Endothelial cell of hepatic sinusoid (primary cell): ENCODE data around the gene PNLIPRP1.

ENCODE experiments used
- in situ Hi-C: cut with HindIII; loops from 2 replicates; pipeline ENCODE4 v1.10.0; 2017; ENCODE audit warnings: low sequenced_read_pairs

Gene PNLIPRP1

DNA sequence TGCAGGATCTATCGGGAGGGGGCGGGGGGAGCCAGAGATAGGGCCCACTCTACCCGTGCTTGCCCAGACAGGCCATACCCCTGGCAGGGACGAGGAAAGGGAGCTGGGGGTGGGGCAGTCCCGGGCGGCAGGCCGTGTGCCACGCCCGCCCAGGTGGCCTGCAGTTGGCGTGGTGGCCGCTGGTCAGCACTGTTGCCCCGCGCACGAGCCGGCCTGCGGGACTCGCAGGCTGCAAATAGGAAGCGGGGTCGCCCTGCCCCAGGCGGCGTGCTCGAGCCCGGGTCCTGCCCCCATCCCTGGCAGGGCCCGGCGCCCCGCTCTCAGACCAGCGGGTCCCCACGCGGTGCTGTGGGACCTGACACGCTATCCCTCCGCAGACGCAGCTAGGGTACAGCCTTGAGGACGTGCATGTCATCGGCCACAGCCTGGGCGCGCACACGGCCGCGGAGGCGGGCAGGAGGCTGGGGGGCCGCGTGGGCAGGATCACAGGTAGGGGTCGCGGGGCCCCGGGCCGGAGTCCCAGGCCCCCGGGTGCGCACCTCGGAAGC, 36.7 kb downstream of the PNLIPRP1 start:
- in situ Hi-C loops, result no loop called here

DNA sequence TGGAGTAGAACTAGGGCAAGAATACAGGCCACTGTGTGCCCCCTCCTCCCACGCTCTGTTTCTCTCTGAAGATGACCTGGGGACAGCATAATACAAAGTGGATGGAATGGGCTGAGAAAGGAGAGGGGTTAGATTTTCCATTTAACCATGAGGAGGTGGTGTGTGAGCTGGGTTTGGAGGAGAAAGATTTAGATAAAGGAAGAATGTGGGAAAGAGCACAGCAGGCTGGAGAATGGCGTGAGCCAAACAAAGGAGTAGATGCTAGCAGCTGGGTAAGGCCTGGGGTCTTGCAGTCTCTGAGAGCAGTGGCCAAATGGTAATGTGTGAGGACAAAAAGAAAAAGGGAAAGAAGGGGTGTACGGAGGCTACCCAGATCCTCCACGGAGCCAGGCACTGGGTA, 38.6 kb downstream of the PNLIPRP1 start:
- in situ Hi-C loops, result no loop called here

DNA sequence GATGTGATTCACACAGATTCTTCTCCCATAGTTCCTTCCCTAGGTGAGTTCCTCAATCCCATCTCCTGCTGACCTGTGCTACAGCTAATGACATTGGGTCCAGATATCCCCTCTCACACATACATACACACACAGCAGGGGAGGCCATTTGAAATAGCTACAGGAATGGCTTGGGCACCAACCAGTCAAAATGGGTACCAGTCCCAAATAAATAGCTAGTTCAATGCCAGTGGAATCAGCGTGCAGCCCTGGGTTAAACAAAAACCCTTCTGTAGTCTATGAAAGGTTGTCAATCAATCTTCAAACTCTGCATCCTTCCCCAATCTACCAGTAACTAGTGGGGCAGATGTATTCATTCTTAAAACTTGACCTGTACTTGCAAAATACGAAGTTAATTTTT, 39.3 kb downstream of the PNLIPRP1 start:
- in situ Hi-C loops, result no loop called here

DNA sequence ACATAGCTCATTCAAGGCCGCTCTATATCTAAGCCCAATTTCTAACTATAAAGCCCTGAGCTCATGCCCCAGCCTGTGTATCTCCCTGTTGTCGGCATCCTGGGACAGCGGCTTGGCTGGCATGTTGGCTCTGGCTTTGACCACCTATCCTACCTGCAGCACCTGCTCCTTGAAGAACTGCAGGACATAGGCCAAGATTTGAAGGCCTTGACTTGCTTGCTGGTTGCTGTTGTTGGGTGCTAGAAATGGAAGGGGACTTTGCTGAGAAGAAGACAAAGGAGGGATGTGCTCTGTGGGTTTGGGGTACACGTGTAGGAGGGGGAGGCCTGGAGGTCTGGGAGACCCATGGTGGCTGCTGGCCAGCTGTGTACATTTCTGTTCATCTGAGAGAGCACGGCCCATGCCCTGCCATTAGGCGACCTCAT, 41.1 kb downstream of the PNLIPRP1 start:
- in situ Hi-C loops, result no loop called here

DNA sequence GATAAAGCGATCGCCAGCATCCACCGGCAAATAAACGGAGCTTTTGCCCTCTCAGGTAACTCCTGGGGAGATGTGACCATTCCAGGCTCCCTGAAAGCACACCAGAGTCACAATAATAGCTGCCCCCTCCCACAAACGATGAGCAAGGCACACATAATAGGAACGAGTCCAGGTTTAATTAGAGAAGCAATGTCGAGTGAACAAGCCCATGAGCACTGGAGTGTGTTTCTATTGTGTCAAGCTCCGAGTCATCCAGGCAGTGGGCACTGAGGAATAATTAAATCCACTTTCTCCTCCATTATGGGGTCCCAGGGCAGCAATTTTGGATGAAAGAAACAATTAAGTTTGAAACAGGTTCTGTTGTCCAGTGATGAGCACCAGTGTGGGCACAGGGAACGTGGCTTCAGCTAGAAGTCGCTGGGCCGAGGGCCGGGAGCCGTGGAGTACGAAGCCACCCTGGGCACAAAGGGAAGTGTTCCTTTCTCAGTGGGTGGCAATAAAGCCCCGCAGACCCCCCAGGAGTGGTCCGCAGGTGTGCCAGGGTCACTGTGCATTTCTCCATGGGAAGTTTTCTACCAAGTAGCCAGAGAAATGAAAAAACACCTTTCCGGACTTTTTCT, 41.9 kb downstream of the PNLIPRP1 start:
- in situ Hi-C loops, result no loop called here

DNA sequence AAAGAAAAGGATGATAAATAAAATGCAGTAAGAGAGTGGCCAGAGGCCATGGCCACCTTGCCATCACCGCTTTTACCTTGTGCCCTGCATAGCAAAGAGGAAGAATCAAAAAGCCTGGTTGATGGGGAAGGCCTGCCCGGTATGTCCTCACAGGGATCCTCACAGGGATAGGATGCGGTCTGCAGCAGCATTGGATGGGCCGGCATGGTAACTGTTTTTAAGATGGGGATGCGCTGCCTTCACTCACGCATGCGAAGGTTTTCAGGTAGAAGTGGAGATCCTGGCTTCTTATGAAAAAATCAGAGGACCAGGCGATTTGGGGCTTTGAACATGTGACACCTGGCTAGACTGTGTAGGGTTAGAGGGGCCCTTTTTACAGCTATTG, 42.4 kb downstream of the PNLIPRP1 start:
- in situ Hi-C loops, result no loop called here

DNA sequence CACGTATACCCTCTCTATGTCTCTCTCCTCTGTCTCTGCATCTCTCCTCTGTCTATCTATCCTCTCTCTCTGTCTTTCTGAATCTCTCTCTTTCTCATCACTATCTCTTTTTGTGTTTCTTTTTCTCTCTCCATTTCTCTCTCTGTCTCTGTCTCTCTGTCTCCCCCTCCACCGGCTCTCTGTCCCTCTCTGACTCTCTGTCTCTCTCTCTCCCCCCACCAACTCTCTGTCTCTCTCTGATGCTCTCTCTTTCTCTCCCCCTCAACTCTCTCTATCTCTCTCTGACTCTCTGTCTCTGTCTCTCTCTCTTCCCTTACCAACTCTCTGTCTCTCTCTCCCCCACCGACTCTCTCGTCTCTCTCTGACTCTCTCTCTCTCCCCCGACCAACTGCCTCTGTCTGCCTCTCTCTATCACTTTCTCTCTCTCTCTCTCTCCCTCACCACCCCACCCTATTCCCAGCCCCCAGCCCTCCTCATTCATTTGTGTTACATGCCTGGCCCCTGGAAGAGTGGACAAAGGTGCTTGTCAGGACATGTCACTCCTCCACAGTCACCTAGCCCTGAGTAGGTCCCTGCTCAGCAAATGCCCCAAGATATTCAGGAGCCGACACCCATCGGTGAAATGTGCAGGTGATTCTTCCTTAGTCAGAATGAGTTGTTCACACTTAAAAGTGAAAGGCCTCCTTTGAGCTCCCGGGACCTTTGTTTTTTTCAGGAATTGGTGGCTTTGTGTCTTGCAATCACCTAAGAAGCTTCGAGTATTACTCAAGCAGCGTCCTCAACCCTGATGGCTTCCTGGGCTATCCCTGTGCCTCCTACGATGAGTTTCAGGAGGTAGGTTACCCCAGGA, 43.6 kb downstream of the PNLIPRP1 start:
- in situ Hi-C loops, result no loop called here

DNA sequence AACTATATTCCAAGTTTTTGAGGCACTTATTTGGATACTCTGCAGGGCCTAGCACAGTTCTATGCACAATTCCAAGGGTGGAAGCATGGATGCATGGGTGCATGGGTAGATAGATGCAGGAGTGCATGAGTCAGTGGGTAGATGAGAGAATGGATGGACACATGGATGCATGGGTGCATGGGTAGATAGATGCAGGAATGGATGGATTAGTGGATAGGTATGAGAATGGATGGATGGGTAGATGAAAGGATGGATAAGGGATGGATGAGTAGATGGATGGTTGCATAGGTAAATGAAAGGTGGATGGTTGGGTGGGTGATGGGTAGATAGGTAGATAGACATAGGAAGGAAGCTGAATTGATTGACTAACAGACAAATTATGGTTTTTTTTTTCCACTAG, 45.6 kb downstream of the PNLIPRP1 start:
- in situ Hi-C loops, result no loop called here

DNA sequence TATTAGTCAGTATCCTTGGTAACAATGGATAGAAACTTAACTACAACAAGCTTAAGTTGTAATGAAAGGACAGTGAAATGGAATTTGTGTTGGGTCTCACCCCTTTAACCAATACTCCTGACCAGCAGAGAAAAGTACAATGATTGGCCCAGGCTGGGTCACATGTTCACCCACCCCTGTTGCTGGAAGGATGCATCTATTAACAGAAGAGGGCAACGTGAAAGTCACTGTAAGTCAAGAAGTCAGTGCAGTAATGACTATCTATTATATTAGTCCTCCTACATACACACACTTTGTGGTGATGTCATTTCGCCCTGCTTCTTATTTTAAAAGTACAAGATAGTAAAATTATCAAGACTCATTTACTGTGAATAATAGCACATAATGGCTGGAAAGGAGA, 46.2 kb downstream of the PNLIPRP1 start:
- in situ Hi-C loops, result no loop called here

DNA sequence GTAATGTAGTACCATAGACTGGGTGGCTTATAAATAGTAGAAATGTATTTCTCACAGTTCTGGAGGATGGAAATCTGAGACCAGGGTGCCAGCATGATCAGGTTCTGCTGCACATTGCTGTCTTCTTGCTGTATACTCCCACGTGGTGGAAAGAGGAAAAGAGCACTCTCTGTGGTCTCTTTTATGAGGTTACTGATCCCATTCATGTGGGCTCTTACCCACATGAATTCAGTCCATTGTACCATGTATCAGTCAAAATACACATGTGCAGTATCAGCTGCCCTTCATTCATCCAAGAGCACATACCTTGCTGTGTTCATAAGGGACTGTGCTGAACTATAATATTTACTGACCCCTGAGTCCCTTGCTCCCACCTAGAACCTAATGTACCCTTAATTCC, 47.1 kb downstream of the PNLIPRP1 start:
- in situ Hi-C loops, result no loop called here

DNA sequence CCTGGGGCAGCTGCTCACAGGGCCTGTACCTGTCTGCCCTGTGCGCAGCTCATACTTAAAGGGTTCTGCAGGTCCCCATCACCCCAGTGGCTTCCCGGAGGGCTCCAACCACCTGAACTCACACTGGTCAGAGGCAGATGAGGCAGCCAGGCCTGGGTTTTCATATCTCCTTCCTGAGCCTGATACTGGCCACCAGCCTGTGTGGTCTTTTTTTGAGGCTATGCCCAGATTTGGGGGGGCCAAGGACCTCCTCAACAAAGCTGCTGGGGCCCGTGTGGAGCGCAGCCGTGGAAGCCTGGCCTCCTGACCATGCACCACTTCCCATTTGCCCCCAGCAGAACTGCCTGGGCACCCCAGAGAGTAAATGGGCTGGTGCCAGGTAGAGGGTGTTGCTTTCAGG, 55.7 kb downstream of the PNLIPRP1 start:
- in situ Hi-C loops, result no loop called here

DNA sequence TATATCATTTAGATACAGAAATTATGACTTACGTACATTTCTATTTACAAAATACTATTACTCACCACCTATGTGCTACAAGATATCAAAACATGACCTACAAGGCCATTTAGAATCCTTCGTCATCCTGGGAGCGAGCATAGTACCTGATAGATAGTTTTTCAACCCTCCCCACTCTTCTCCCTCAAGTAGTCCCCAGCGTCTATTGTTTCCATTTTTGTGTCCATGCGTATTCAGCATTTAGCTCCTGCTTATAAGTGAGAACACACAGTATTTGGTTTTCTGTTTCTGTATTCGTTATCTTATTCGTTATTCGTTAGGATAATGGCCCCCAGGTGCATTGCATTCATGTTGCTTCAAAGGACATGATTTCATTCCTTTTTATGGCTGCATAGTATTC, 58.1 kb downstream of the PNLIPRP1 start:
- in situ Hi-C loops, result no loop called here

DNA sequence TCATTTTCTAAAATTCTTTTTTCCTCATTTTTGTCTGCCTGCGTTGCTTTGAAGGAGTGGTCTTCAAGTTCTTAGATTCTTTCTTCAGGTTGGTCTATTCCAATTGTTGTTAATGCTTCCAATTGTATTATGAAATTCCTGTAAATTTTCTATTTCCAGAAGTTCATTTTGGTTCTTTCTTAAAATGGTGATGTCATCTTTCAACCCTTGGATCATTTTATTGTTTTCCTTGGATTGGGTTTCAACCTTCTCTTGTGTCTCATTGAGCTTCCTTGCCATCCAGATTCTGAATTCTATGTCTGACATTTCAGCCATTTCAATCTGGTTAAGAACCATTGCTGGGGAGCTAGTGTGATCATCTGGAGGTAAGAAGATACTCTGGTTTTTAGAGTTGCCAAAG, 63.1 kb downstream of the PNLIPRP1 start:
- in situ Hi-C loops, result no loop called here

DNA sequence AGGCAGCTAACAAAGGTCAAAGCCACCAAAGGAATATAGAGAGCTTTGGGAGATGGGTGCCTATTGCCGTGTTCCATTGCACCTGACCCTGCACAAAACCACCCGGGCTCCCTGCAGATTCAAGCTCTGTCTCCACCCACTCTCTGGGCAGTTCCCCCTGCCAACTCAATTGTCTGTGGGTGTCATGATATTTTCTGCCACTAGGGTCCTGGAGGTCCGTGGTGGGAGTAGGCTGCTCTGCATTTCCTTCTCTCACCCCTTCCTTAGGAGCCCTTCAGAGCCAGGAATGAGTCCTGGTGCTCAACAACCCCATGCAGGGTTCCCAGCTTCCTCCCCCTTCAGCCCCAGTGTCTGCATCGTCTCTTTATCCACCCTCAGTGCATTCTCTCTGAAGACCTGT, 64.1 kb downstream of the PNLIPRP1 start:
- in situ Hi-C loops, result no loop called here

DNA sequence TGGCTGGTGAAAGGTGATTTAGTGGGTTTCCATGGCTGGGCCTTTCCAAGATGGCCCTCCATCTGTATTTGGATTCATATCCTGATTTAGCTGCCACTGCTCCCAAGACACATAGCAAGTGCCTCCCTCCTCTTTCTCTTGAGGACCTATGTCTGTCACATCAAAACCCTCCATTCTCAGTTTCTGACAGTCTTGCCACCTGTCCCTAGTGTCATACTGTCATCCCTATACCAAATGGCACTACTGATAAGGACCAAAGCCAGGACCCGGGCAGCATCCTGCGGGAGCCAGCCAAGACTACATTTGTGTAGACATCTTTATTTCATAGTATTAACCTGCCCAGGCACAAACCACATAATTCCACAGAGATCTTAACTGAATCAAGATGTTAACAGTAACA, 64.8 kb downstream of the PNLIPRP1 start:
- in situ Hi-C loops, result no loop called here

DNA sequence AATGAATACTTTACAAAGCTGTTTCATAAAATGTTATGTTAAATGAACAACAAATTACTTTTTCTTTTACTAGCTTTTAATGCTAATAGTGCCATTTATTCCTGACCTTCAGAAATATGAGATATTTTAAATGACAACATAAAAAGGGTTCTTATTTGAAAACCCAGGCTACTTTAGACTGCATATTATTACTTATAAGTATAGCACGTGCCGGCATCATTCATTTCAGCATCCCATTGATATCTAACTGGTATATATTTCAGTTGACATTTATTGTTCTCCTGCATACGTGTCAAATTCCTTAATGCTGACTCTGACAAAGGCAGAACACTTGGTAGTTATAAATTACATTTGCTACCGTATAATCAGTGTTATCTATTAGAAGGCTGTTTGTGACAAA, 65.3 kb downstream of the PNLIPRP1 start:
- in situ Hi-C loops, result no loop called here

DNA sequence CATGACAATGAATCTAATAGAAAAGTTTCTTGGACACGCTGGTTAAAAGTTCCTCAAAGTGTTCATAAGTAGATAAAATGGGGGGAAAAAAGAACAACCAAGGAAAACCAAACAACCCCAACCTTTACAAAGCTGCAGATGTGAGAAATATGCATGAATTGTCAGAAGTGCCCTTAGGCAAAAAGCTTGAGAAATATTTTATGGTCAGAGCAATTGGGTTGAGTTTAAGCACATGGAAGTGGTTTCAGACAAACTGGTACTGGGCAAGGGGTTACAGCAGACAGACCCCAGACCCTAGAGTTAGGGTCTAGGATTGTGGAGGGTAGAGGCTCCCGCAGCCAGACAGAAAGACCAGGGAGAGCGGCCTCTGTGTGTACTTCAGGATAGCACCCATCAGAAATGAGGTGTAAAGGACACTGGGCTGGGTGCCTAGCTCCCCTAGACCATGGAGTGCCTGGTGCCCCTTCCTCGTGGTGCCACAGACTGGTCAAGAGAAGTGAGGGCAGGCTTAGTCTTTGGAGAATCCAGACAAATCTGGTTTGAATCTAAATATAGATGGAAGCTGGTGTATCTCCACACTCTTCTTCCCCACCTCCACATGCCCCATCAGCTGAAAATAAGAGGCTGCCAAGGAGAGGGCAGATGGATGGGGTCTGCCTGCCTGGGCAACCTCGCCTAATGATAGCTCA, 67.2 kb downstream of the PNLIPRP1 start:
- in situ Hi-C loops, result no loop called here
